B cell (primary cell): ENCODE measurements around the gene LAPTM4A. TPM values are rescaled to one million over a fixed set of nuclear protein-coding genes. Genes with fewer than 3 reads are reported as not detected.

Source experiments
- ATAC-seq: fragments of 200-7000 bp; cut with Tn5 transposase; one replicate; pipeline ENCODE4 v1.10.0; 2021; ENCODE audit warnings: low read depth, mild to moderate bottlenecking, moderate number of reproducible peaks, moderate library complexity
- CTCF ChIA-PET: fragments of 350-600 bp; sonication (Branson Sonifier 250); formaldehyde crosslinking; loops from one replicate; lab custom pipeline; 2021; ENCODE audit warnings: antibody characterized with exemption, inconsistent platforms; lab: Charles Lee
- POLR2A ChIA-PET: fragments of 350-600 bp; sonication (Branson Sonifier 250); formaldehyde crosslinking; loops from one replicate; lab custom pipeline; 2021; ENCODE audit warnings: antibody characterized with exemption; lab: Charles Lee
- DNase-seq: peaks from one replicate; pipeline ENCODE4 v3.0.0; 2013
- H2AFZ ChIP-seq: 2 replicates; pipeline ENCODE4 v1.6.1; 2012; ENCODE audit warnings: mild to moderate bottlenecking, low read depth, low read length; ENCODE audit not compliant: insufficient read depth, poor library complexity, severe bottlenecking
- H3K27ac ChIP-seq, 2 donors: 1 replicate in 1 of 2; 2 replicates in 1 of 2; pipeline ENCODE4 v1.5.1; 2012 to 2013; ENCODE audit warnings: low read length in 2 of 2, mild to moderate bottlenecking in 2 of 2, moderate library complexity in 1 of 2
- H3K27me3 ChIP-seq, 4 experiments: fragments of 200-600 bp in 1 of 4; sonication (generic) in 1 of 4; replicated peaks in 1 of 4; 1 replicate in 2 of 4; 2 replicates in 2 of 4; pipeline versions ENCODE4 v1.6.1 to v1.7.0; 2013 to 2016; ENCODE audit warnings: low read length in 3 of 4, mild to moderate bottlenecking in 2 of 4, mixed read lengths in 1 of 4, moderate library complexity in 1 of 4; ENCODE audit not compliant: insufficient read depth in 4 of 4, control insufficient read depth in 3 of 4; ENCODE audit errors: control extremely low read depth in 1 of 4
- H3K36me3 ChIP-seq, 2 experiments: replicated peaks in 1 of 2; 1 replicate in 1 of 2; 2 replicates in 1 of 2; pipeline versions ENCODE4 v1.6.1 to v1.7.1; 2013; ENCODE audit warnings: low read length in 1 of 2; ENCODE audit not compliant: insufficient read depth in 2 of 2, control insufficient read depth in 1 of 2; ENCODE audit errors: control extremely low read depth in 1 of 2, extremely low read depth in 1 of 2
- H3K4me1 ChIP-seq, 2 donors: fragments of 200-600 bp in 1 of 2; sonication (generic) in 1 of 2; 1 replicate in 1 of 2; 2 replicates in 1 of 2; pipeline versions ENCODE4 v1.5.1 to v1.6.1; 2013 to 2017; ENCODE audit warnings: low read length in 2 of 2; ENCODE audit not compliant: control insufficient read depth in 2 of 2, insufficient read depth in 2 of 2
- H3K4me2 ChIP-seq: replicated peaks from 2 replicates; pipeline ENCODE3; 2012; ENCODE audit warnings: mild to moderate bottlenecking, low read depth, low read length; ENCODE audit not compliant: poor library complexity, severe bottlenecking
- H3K4me3 ChIP-seq, 5 experiments: fragments of 200-600 bp in 1 of 5; sonication (generic) in 1 of 5; 1 replicate in 3 of 5; 2 replicates in 2 of 5; pipeline versions ENCODE4 v1.5.1 to v1.7.0; 2011 to 2016; ENCODE audit warnings: low read length in 4 of 5, mild to moderate bottlenecking in 4 of 5, low read depth in 2 of 5, control low read depth in 1 of 5, moderate library complexity in 1 of 5; ENCODE audit not compliant: insufficient read depth in 1 of 5; ENCODE audit errors: control extremely low read depth in 1 of 5, extremely low read depth in 1 of 5
- H3K79me2 ChIP-seq: fragments of 200-600 bp; sonication (generic); one replicate; pipeline ENCODE4 v1.6.0; 2016; ENCODE audit warnings: low read length; ENCODE audit not compliant: control insufficient read depth, insufficient read depth
- H3K9ac ChIP-seq: fragments of 200-600 bp; sonication (generic); 2 replicates; pipeline ENCODE4 v1.6.1; 2017; ENCODE audit warnings: mild to moderate bottlenecking, low read length, moderate library complexity
- H3K9me3 ChIP-seq, 3 donors: one replicate each; pipeline versions ENCODE4 v1.6.1 to v1.7.1; 2013; ENCODE audit warnings: low read length in 2 of 3; ENCODE audit not compliant: control insufficient read depth in 2 of 3, insufficient read depth in 1 of 3; ENCODE audit errors: control extremely low read depth in 1 of 3
- H4K20me1 ChIP-seq: 2 replicates; pipeline ENCODE4 v1.6.0; 2012; ENCODE audit warnings: mild to moderate bottlenecking, low read length; ENCODE audit not compliant: insufficient read depth, control insufficient read depth, poor library complexity, severe bottlenecking
- H3K27ac Mint-ChIP-seq: one replicate; pipeline ENCODE4 v1.8.0; 2021; ENCODE audit warnings: mixed read lengths
- H3K27me3 Mint-ChIP-seq: one replicate; pipeline ENCODE4 v1.8.0; 2021; ENCODE audit warnings: mixed read lengths
- H3K4me1 Mint-ChIP-seq: one replicate; pipeline ENCODE4 v1.8.0; 2021; ENCODE audit warnings: mixed read lengths
- H3K4me3 Mint-ChIP-seq: one replicate; pipeline ENCODE4 v1.8.0; 2021; ENCODE audit warnings: mixed read lengths
- H3K9me3 Mint-ChIP-seq: one replicate; pipeline ENCODE4 v1.8.0; 2022; ENCODE audit warnings: mixed read lengths; ENCODE audit not compliant: insufficient read depth
- EZH2 ChIP-seq: IDR thresholded peaks from 2 replicates; pipeline ENCODE4 v1.6.1; 2012; ENCODE audit warnings: borderline replicate concordance, low read depth, mild to moderate bottlenecking, moderate library complexity, low read length; ENCODE audit not compliant: insufficient read depth, poor library complexity, severe bottlenecking
- WGBS: methylation state at CpG from one replicate; pipeline ENCODE4 v1.1.5; 2013; ENCODE audit warnings: missing lambda C conversion rate; ENCODE audit not compliant: insufficient coverage; 5-methylcytosine and 5-hydroxymethylcytosine counted together
- intact Hi-C: fragments of 100-400 bp; cut with micrococcal nuclease; formaldehyde crosslinking; loops from one replicate; pipeline ENCODE4 v1.10.0; 2022
- polyA minus RNA-seq: library from RNA; depleted of rRNA, polyadenylated mRNA; stranded (reverse); fragments of >200 nt; gene quantifications from 2 replicates; pipeline ENCODE4 v1.2.3, GENCODE V29; 2012
- polyA plus RNA-seq: library from polyadenylated mRNA; depleted of rRNA; stranded (reverse); fragments of >200 nt; gene quantifications from 2 replicates; pipeline ENCODE4 v1.2.3, GENCODE V29; 2012
- total RNA-seq, 2 donors: library from RNA; stranded (reverse); fragments of 120-200 nt in 1 of 2; gene quantifications; 1 replicate in 1 of 2; 2 replicates in 1 of 2; pipeline versions ENCODE4 v1.2.3 to v1.2.4, GENCODE V29; 2013 to 2022
- TF ChIP-seq, protein P1 (sequence below): fragments of 200-600 bp; IDR thresholded peaks from one replicate; pipeline ENCODE4 v1.8.0; 2022; ENCODE audit warnings: antibody characterized with exemption, mild to moderate bottlenecking

Gene LAPTM4A
- total RNA-seq (70.1 and 74.4 TPM in 2 replicates), polyA plus RNA-seq (45.9 and 80.7 TPM in 2 replicates), polyA minus RNA-seq (19.6 and 31.0 TPM in 2 replicates)
- 44.4 TPM for total RNA-seq (2013)

DNA sequence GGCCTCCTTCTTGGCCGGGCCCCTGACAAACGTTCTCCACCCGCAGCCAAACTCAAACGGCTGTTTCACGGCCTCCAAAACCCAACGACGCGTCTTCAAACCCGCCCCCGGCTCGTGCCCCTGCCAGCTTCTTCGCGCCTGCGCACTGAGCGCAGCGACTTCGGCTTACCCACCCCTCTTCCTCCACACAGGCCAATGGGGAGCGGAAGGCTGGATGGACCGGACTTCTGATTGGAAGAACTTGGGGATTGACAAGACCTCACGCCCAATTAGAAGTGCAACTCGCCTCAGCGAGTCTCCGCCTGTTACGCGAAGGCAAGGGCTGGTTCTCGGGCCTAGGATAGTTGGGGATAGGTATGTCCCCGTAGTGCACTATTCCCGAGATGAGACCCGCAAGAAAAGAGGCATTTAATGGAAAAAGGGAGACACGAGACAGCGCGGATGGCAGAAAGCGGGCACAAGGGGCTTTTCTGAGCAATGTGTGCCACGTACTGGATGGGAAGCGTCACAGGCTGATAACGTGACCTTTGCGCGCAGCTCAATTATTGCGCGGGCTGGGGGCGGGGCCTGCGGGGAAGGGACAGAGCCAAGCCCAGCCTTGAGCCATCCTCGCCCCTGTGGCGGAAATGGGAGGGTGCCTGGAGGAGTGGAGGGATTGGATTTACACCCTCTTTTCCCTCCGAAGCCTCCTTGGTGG, at the start of gene LAPTM4A:
LAPTM4A (minus strand) TSS at position 97 of the 697 bp plus-strand sequence. CDS start 108 bp downstream, outside the sequence.
- Histone ChIP-seq H3K36me3 (no peaks in the 10 kb centered on the region), H3K4me3 (peak within 1 kb of the TSS; percentile 49 to 99 (median 85)), H3K27ac (peak within 1 kb of the TSS; percentile 88 to 98), H3K4me1 (peaks cover 25 to 28% of the 10 kb centered on the region in 2 donors), H3K9ac (peak within 1 kb of the TSS; percentile 92), H2AFZ (peak within 1 kb of the TSS; percentile 91), H3K79me2 (peaks cover 46% of the 10 kb centered on the region), H3K9me3 (no peaks in the 10 kb centered on the region), H4K20me1 (peaks cover 20% of the 10 kb centered on the region), H3K27me3 (peaks cover 0 to 15% (median 7%) of the 10 kb centered on the region in 4 experiments), H3K4me2 (peak within 1 kb of the TSS; percentile 96)
- intact Hi-C loops = loop anchor here (1.0 to 2.0 kb wide), 7 partner anchors 61 to 1491 kb away; partner anchors contain the start of genes HS1BP3, RDH14, RHOB and TTC32
- H3K9me3 Mint-ChIP-seq = no peaks in the 10 kb centered on the region
- under 1% methylated on average over 42 of the region's 45 CpGs for WGBS
- ChIA-PET CTCF (interaction anchor here (1.1 to 3.6 kb wide), 4 partner anchors 7 to 704 kb away, joined by 3 to 18 read pairs (median 4); no protein-coding TSS in a partner anchor), POLR2A (interaction anchor here (0.6 to 1.3 kb wide), 5 partner anchors 16 to 1025 kb away, joined by 3 to 5 read pairs (median 4); no protein-coding TSS in a partner anchor)
- peaks cover 30% of the 10 kb centered on the region for H3K4me1 Mint-ChIP-seq
- DNase-seq = peak; percentile 99
- no peak within 1 kb of the TSS for H3K27ac Mint-ChIP-seq
- no peak within 1 kb of the TSS for H3K4me3 Mint-ChIP-seq
- ATAC-seq = peak; percentile 89
- TF ChIP-seq, protein P1, sequence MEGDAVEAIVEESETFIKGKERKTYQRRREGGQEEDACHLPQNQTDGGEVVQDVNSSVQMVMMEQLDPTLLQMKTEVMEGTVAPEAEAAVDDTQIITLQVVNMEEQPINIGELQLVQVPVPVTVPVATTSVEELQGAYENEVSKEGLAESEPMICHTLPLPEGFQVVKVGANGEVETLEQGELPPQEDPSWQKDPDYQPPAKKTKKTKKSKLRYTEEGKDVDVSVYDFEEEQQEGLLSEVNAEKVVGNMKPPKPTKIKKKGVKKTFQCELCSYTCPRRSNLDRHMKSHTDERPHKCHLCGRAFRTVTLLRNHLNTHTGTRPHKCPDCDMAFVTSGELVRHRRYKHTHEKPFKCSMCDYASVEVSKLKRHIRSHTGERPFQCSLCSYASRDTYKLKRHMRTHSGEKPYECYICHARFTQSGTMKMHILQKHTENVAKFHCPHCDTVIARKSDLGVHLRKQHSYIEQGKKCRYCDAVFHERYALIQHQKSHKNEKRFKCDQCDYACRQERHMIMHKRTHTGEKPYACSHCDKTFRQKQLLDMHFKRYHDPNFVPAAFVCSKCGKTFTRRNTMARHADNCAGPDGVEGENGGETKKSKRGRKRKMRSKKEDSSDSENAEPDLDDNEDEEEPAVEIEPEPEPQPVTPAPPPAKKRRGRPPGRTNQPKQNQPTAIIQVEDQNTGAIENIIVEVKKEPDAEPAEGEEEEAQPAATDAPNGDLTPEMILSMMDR = no peak
- no peak for TF ChIP-seq EZH2
- H3K27me3 Mint-ChIP-seq = peaks cover 14% of the 10 kb centered on the region

DNA sequence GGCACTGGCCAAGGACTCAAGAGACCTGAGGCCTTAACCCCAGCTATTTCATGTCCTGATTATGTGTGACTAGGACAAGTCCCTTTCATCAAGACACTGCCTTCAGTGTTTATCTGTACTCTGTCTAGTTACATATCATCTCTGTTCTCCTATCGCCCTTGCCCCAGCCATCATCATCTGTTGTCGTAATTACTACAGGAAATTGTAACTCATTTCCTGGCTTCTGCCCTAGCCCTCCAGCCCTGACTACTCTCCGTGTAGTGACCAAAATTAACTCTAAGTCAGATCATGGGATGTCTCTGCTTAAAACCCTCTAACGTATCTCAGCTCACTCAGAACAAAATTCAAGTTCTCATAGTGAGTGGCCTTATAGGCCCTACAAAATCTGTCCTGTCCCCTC, 49.3 kb upstream of the LAPTM4A start:
- ChIA-PET POLR2A (interaction anchor here (0.6 kb wide), 1 partner anchor 32 kb away, joined by 3 read pairs; no protein-coding TSS in a partner anchor), CTCF (interaction anchor here (5.6 to 5.7 kb wide), 2 partner anchors 86 to 145 kb away, joined by 28 to 73 read pairs; partner anchors contain the start of gene MATN3)
- peaks cover 5 to 7% (median 5%) of the 10 kb centered on the region in 3 donors for H3K9me3 ChIP-seq
- no peaks in the 10 kb centered on the region for H4K20me1 ChIP-seq
- no peak overlapping the region for H3K9ac ChIP-seq
- DNase-seq = no peak
- H3K27ac Mint-ChIP-seq = no peak overlapping the region
- no peak for TF ChIP-seq EZH2
- TF ChIP-seq, protein P1 = no peak
- H3K9me3 Mint-ChIP-seq = peaks cover 4% of the 10 kb centered on the region
- no peak for ATAC-seq
- H3K27me3 Mint-ChIP-seq = peaks cover 38% of the 10 kb centered on the region
- H2AFZ ChIP-seq = no peak overlapping the region
- peaks cover 1% of the 10 kb centered on the region for H3K4me1 Mint-ChIP-seq
- H3K36me3 ChIP-seq = no peaks in the 10 kb centered on the region
- no peak overlapping the region for H3K4me2 ChIP-seq
- no peak overlapping the region for H3K4me3 ChIP-seq
- no peaks in the 10 kb centered on the region for H3K4me1 ChIP-seq
- H3K79me2 ChIP-seq = no peaks in the 10 kb centered on the region
- intact Hi-C loops = no loop called here
- WGBS = 90% methylated on average over 4 of the region's 4 CpGs
- H3K27me3 ChIP-seq = peaks cover 0 to 11% (median 0%) of the 10 kb centered on the region in 4 experiments
- H3K4me3 Mint-ChIP-seq = no peak overlapping the region
- H3K27ac ChIP-seq = no peak overlapping the region
